ENCODE results near the gene IQCH.
"Not testable (repeated sequence)": the region's sequence is repeated elsewhere in the genome, so short reads cannot be mapped to it uniquely, and the experiment has no call there.

The IQCH gene

DNA sequence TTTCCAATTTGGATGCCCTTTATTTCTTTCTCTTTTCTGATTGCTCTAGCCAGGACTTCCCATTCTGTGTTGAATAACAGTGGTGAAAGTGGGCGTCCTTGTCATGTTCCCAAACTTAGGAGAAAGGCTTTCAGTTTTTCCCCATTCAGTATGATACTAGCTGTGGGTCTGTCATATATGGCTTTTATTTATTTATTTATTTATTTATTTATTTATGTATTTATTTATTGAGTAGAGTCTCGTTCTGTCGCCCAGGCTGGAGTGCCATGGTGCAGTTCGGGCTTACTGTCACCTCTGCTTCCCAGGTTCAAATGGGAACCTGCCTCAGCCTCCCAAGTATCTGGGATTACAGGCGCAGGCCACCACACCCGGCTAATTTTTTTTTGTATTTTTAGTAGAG lies 31.8 kb downstream of the IQCH start:
- intact Hi-C loops (cut with DNase I); DNase-seq: not testable (repeated sequence)

GRCh38 chr15:67290319-67290718 lies 35.7 kb downstream of the IQCH start:
- intact Hi-C loops (cut with DNase I) = no loop called here
- no peak for DNase-seq

- intact Hi-C loops (cut with DNase I) = no loop called here
Observed at GRCh38 chr15:67296188-67296587, 41.6 kb downstream of the IQCH start.

GRCh38 chr15:67296684-67297083 lies 42.1 kb downstream of the IQCH start:
- intact Hi-C loops (cut with DNase I) = no loop called here
- DNase-seq = no peak

More at GRCh38 chr15:67296188-67296587, 41.6 kb downstream of the IQCH start:
- no peak for DNase-seq

GRCh38 chr15:67300266-67301025 lies 45.9 kb downstream of the IQCH start:
- DNase-seq = no peak
- intact Hi-C loops (cut with DNase I) = no loop called here

- peak in 4 of 42 donors; percentile 4 to 39 (median 11) for DNase-seq
- intact Hi-C loops (cut with DNase I) = no loop called here
Observed at GRCh38 chr15:67303490-67304363, 49.1 kb downstream of the IQCH start.

DNA sequence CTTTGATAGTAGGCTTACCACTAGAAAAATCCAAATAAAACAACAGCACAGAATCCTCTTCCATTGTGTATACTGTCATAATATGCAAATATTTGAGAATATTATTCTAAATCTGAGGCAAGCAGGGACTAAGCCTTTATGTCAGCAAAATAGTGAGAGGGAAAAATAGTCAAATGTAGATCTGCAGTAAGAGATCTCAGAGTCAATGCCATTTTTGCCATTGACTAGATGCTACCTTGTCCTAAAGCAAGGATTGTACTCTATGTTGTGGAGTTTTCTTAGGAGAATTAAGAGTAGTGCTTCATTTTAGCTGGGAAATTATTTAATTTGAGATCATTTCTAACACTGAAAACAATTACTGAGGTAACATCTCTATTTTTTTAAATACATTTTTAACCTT lies 50.2 kb downstream of the IQCH start:
- intact Hi-C loops (cut with DNase I) = no loop called here
- DNase-seq = no peak

DNA sequence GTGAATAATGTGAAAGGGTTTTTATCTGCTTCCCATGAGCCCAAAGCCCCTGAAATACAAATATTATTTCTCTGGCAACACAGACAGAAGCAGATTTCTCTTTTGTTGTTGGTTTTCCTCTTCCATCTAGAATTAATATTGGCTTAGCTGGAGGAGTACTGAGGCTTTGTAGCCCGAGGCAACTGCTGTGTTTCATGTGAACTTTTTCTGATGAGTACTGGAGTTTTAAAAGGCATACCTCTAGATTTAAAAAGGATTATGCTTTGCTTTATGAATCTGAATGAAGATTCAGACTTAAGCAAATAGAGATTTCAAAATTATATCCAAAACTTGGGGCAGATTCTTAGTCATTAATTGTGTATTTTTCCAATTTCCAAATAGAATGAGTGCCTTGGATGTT lies 50.9 kb downstream of the IQCH start:
- DNase-seq = no peak
- intact Hi-C loops (cut with DNase I) = no loop called here

GRCh38 chr15:67307156-67307555 lies 52.6 kb downstream of the IQCH start:
- DNase-seq = no peak
- intact Hi-C loops (cut with DNase I) = no loop called here

GRCh38 chr15:67307889-67308597 lies 53.5 kb downstream of the IQCH start:
- no peak for DNase-seq
- intact Hi-C loops (cut with DNase I) = no loop called here

GRCh38 chr15:67311731-67312130 lies 57.1 kb downstream of the IQCH start:
- intact Hi-C loops (cut with DNase I) = no loop called here
- DNase-seq = no peak

DNA sequence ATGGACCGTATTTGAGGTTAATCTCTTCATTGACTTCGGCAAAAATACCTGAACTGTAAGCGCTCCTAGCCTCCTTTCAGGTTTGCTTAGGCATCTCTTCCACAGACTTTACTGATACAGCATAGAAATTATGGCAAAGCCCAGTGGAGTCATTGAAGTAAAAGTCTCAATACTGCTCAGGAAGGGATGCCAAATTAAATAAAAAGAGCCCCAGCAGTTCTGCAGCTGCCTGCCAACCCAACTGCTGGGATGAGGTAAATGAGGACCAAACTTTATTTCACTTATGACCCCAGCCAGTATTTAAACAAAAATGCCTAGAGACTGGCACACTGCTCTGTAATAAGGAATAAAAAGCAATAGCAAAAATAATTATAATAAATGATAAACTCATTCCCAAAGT lies 65.4 kb downstream of the IQCH start:
- no peak for DNase-seq
- intact Hi-C loops (cut with DNase I) = no loop called here

DNA sequence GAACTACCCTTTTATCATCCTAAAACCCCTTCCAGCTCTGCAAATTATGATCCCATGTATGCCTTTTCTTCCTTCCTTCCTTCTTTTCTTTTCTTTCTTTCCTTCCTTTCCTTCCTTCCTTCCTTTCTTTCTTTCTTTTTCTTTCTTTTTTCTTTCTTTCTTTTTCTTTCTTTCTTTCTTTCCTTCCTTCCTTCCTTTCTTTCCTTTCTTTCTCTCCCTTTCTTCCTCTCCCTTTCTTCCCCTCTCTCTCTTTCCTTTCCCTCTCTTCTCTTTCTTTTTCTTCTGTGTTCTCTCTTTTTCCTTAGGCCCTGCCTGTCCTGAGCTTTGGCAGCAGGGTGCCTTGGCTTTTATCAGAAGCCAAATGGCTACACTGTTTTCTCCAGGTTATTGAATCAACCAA lies 66.8 kb downstream of the IQCH start:
- intact Hi-C loops (cut with DNase I) = no loop called here
- no peak for DNase-seq

GRCh38 chr15:67322481-67322880 lies 67.9 kb downstream of the IQCH start:
- intact Hi-C loops (cut with DNase I) = no loop called here
- DNase-seq = no peak

DNA sequence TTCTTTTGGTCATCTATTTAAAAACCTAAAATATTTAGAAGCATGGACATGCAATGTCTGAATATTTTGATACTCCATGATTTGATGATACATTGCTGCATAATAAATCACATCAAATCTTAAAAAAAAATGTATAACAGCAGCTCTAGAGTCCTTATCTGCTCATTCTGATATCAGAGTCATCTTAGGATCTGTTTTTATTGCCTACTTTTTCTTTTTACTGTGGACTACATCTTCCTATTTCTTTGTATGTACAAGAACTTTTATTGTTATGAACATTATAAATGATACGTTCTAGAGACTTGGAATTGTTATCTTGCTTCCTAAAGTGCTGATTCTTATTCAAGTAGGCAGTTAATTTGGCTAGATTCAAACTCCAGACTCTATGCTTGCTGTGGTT lies 72.7 kb downstream of the IQCH start:
- intact Hi-C loops (cut with DNase I) = no loop called here

GRCh38 chr15:67327737-67328136 lies 73.2 kb downstream of the IQCH start:
- intact Hi-C loops (cut with DNase I) = no loop called here
- no peak for DNase-seq

More for the DNA sequence above, 72.7 kb downstream of the IQCH start:
- DNase-seq = no peak

DNA sequence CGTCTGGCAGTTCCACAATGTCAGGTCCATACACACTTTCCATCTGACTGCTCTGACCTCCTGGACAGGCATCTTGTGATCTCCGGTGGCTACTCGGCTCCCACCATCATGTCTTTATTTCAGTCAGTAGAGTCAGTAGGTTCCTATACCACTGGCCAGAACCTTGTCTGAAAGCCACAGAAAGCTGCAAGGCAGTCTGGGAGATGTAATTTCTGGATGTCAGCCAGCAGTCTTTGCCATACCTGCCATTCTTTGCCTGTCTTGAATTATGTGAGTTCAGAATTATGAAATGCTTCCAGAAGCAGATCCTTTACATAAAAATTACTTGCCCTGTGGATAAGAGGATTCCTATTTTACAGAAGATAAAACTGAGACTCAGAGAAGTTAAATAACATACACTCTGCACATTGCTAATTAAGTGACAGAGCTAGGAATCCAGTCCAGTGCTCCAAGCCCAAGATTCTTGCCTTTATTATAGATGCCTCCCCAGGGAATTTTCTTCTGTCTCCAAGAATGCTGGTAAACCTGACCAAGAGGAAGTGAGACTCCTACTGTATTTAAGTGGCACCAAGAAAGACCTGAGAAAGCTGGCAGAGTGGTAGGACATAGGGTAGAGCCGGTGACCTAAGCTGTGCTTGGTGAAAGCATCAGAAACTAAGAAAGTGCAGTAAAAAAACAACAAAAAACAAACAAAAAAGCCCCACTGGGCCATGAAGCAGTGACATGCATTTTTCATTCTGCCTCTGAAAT lies 75.6 kb downstream of the IQCH start:
- no peak for DNase-seq
- intact Hi-C loops (cut with DNase I) = no loop called here

DNA sequence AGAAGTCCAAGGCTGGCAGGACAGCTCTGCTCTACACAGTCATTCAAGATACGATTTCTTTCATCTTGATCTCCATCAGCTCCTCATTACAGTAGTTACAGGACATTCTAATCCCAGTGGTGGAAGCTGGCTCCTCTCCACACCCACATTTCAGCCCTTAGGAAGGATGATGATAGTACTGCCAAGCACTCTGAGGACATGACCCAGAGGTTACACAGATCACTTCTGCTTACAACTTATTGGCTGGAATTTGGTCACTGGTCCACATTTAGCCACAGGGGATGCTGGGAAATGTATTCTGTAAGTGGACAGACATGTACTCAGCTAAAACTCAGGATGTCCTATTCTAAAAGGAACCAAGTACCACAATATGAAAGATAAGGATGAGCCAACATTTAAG lies 77.1 kb downstream of the IQCH start:
- DNase-seq = no peak
- intact Hi-C loops (cut with DNase I) = no loop called here

DNA sequence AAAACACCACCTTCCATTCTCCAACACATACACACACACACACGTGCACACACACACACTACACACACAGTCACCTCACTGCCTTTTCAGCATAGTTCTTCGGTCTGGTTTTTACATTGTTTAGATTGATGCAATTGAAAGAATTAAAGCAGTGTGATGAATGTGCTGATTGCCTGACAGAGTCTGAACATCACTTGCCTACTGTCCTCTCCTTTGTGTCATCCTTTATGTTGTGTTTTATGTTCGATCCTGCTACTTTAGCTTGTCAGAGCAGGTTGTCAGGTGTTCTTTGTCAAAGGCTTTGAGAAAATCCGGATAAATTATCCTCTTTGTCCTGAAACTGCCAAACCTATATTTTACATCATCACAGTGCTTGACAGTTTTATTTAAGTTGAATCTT lies 80.4 kb downstream of the IQCH start:
- DNase-seq = no peak
- intact Hi-C loops (cut with DNase I) = no loop called here

Measured in head of caudate nucleus (tissue), 42 donors.